H1 (cell line): Measurements from ENCODE around the gene TDRD1. TPM values are rescaled to one million over a fixed set of nuclear protein-coding genes. Genes with fewer than 3 reads are reported as not detected.

Experiments used
- ATF3 ChIP-seq: IDR thresholded peaks from 2 replicates; pipeline ENCODE4 v1.6.1; 2011; ENCODE audit warnings: low read depth, mild to moderate bottlenecking, low read length; ENCODE audit not compliant: insufficient read depth
- polyA plus RNA-seq, 7 experiments: library from polyadenylated mRNA; depleted of rRNA in 3 of 7; stranded (reverse) in 5 of 7; unstranded in 2 of 7; fragments of >200 nt in 5 of 7; fragments of 200-250 nt in 2 of 7; gene quantifications; 1 replicate in 5 of 7; 2 replicates in 1 of 7; 4 replicates in 1 of 7; pipeline versions ENCODE4 v1.2.1 to v1.2.3, GENCODE V29; 2011 to 2013; ENCODE audit warnings: missing spikeins in 2 of 7, mixed read lengths in 2 of 7
- total RNA-seq: library from RNA; stranded (reverse); fragmentation: NEBNext Ultra II Directional; extraction: Animal tissue kit (Norgen Biotek cat#: 25700); gene quantifications from 2 replicates; pipeline ENCODE4 v1.2.1, GENCODE V29; 2021

The TDRD1 gene
- total and polyA plus RNA-seq, 2 of the 8 experiments (the other 6 are each of a cell fraction or from before 2014, with no cell fraction given) = 0.02 to 0.71 TPM

- TF ChIP-seq ATF3 = no peak
Observed at GRCh38 chr10:114175667-114176066, 3.5 kb upstream of the TDRD1 start (continued).
